Thoracic aorta (tissue), 2 donors: ENCODE data around the gene INPP4B. TPM values are rescaled to one million over a fixed set of nuclear protein-coding genes. Genes with fewer than 3 reads are reported as not detected.

ENCODE experiments used
- ATAC-seq: fragments of 150-250 bp; one replicate; pipeline ENCODE4 v1.8.0; 2017; ENCODE audit warnings: low read depth; ENCODE audit not compliant: insufficient number of reproducible peaks, low FRiP score
- DNase-seq: peaks from one replicate; pipeline ENCODE4 v3.0.0-alpha.2; 2020; ENCODE audit warnings: low spot score
- H3K27ac ChIP-seq, 2 donors: fragments of 200-600 bp; sonication (generic); 1 replicate in 1 of 2; 2 replicates in 1 of 2; pipeline ENCODE4 v1.5.1; 2016; ENCODE audit warnings: mild to moderate bottlenecking in 2 of 2, moderate library complexity in 2 of 2
- H3K27me3 ChIP-seq: fragments of 200-600 bp; sonication (generic); replicated peaks from 2 replicates; pipeline ENCODE4 v1.6.0; 2016; ENCODE audit warnings: mild to moderate bottlenecking; ENCODE audit not compliant: insufficient read depth
- H3K36me3 ChIP-seq: fragments of 200-600 bp; sonication (generic); one replicate; pipeline ENCODE4 v1.5.1; 2016
- H3K4me1 ChIP-seq, 2 donors: fragments of 200-600 bp; sonication (generic); 1 replicate in 1 of 2; 2 replicates in 1 of 2; pipeline versions ENCODE4 v1.5.1 to v1.6.0; 2016; ENCODE audit warnings: low read depth in 2 of 2, mild to moderate bottlenecking in 1 of 2; ENCODE audit not compliant: control insufficient read depth in 1 of 2
- H3K4me3 ChIP-seq: fragments of 200-600 bp; sonication (generic); 2 replicates; pipeline ENCODE4 v1.5.1; 2016; ENCODE audit warnings: mild to moderate bottlenecking
- H3K9me3 ChIP-seq: fragments of 200-600 bp; sonication (generic); 2 replicates; pipeline ENCODE4 v1.5.1; 2016
- total RNA-seq, 2 donors: library from RNA; depleted of rRNA; stranded (reverse); fragments of >200 nt; gene quantifications; one replicate each; pipeline versions ENCODE4 v1.1.0 to v1.2.3, GENCODE V29; 2016
- TF ChIP-seq, protein P1 (sequence below): fragments of 200-600 bp; sonication (generic); IDR thresholded peaks from one replicate; pipeline ENCODE4 v1.5.1; 2019; ENCODE audit warnings: antibody characterized with exemption

INPP4B gene
- total RNA-seq, 2 donors from 2014 or later, result 21.1 to 30.4 TPM

DNA sequence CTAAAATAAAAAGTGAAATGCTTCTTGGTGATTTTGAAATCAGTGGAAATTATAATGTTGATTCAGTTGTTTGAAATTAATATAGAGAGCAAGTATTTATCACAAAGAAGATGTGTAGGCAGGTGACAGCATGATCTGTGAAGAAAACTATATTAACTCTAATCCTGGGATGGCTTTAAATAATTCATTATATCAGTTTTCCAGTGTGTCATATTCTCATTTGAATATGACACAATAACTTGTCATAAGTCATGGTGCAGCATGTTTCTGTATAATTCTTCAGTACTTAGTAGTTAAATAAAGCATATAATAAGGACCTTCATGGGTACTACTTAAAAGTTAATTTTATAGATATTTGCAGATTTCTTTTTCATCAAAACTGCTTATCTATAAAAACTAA is 573.6 kb downstream of the INPP4B start:
- no peak overlapping the region for H3K27ac ChIP-seq
- TF ChIP-seq, protein P1, sequence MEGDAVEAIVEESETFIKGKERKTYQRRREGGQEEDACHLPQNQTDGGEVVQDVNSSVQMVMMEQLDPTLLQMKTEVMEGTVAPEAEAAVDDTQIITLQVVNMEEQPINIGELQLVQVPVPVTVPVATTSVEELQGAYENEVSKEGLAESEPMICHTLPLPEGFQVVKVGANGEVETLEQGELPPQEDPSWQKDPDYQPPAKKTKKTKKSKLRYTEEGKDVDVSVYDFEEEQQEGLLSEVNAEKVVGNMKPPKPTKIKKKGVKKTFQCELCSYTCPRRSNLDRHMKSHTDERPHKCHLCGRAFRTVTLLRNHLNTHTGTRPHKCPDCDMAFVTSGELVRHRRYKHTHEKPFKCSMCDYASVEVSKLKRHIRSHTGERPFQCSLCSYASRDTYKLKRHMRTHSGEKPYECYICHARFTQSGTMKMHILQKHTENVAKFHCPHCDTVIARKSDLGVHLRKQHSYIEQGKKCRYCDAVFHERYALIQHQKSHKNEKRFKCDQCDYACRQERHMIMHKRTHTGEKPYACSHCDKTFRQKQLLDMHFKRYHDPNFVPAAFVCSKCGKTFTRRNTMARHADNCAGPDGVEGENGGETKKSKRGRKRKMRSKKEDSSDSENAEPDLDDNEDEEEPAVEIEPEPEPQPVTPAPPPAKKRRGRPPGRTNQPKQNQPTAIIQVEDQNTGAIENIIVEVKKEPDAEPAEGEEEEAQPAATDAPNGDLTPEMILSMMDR, result no peak
- H3K4me3 ChIP-seq, result no peak overlapping the region
- DNase-seq (no peak), ATAC-seq (no peak)
- no peaks in the 10 kb centered on the region for H3K27me3 ChIP-seq
- H3K36me3 ChIP-seq, result no peaks in the 10 kb centered on the region
- H3K4me1 ChIP-seq, result peaks cover 0 to 2% of the 10 kb centered on the region in 2 donors
- H3K9me3 ChIP-seq, result no peaks in the 10 kb centered on the region

GRCh38 chr4:142271832-142272231 is 574.3 kb downstream of the INPP4B start:
- Histone ChIP-seq H3K4me1 (peaks cover 0 to 8% of the 10 kb centered on the region in 2 donors), H3K9me3 (no peaks in the 10 kb centered on the region), H3K36me3 (no peaks in the 10 kb centered on the region), H3K27ac (no peak overlapping the region), H3K4me3 (no peak overlapping the region), H3K27me3 (no peaks in the 10 kb centered on the region)
- TF ChIP-seq, protein P1, result no peak
- ATAC-seq (no peak), DNase-seq (no peak)

- H3K4me3 ChIP-seq, result no peak overlapping the region
- no peaks in the 10 kb centered on the region for H3K36me3 ChIP-seq
- TF ChIP-seq, protein P1, result no peak
- no peaks in the 10 kb centered on the region for H3K27me3 ChIP-seq
- H3K27ac ChIP-seq, result peak overlapping the region in 1 of 2 donors; percentile 25
- DNase-seq (no peak), ATAC-seq (no peak)
- no peaks in the 10 kb centered on the region for H3K9me3 ChIP-seq
- peaks cover 18 to 37% of the 10 kb centered on the region in 2 donors for H3K4me1 ChIP-seq
Observed at GRCh38 chr4:142267101-142267500, 579.0 kb downstream of the INPP4B start.

DNA sequence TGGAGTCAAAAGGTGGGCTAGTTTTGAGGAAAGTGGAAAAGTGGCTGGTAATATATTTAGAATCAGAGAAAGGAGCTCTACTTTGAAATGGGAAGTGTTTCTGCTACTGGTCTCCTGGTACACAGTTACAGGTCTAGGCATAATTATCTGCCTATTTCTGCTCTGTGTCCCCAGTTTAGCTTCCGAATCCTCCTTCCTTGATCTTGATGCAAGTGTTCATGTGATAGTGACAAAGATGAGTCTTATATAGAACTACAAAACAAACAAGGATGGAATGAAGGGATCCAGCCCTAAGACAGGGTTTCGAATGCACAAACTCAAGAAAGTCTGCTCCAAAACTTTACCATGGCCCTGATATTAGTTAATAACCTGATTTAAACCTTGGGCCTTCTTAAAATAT is 580.2 kb downstream of the INPP4B start:
- no peaks in the 10 kb centered on the region for H3K9me3 ChIP-seq
- H3K4me3 ChIP-seq, result peak overlapping the region; percentile 24
- no peaks in the 10 kb centered on the region for H3K36me3 ChIP-seq
- no peak for ATAC-seq
- no peak for DNase-seq
- H3K4me1 ChIP-seq, result peaks cover 21 to 37% of the 10 kb centered on the region in 2 donors
- TF ChIP-seq, protein P1, result no peak
- H3K27ac ChIP-seq, result peak overlapping the region; percentile 61 to 74
- H3K27me3 ChIP-seq, result no peaks in the 10 kb centered on the region

GRCh38 chr4:142265536-142265935 is 580.6 kb downstream of the INPP4B start:
- peak overlapping the region; percentile 24 for H3K4me3 ChIP-seq
- H3K27ac ChIP-seq, result peak overlapping the region; percentile 61 to 74

More at GRCh38 chr4:142265536-142265935, 580.6 kb downstream of the INPP4B start:
- H3K4me1 ChIP-seq, result peaks cover 21 to 37% of the 10 kb centered on the region in 2 donors
- no peaks in the 10 kb centered on the region for H3K27me3 ChIP-seq
- peak; percentile 91 for ATAC-seq
- peak; percentile 5 for DNase-seq
- no peaks in the 10 kb centered on the region for H3K36me3 ChIP-seq
- no peaks in the 10 kb centered on the region for H3K9me3 ChIP-seq
- TF ChIP-seq, protein P1, result no peak
